Breast epithelium (tissue), 4 donors: ENCODE data around the gene SEC24B. TPM values are rescaled to one million over a fixed set of nuclear protein-coding genes. Genes with fewer than 3 reads are reported as not detected.
"Not testable (repeated sequence)": the region's sequence is repeated elsewhere in the genome, so short reads cannot be mapped to it uniquely, and the experiment has no call there.

Source experiments
- DNase-seq, 2 donors: peaks; one replicate each; pipeline ENCODE4 v3.0.0-alpha.2; 2019; ENCODE audit warnings: low spot score in 2 of 2
- H3K27ac ChIP-seq, 2 donors: fragments of 200-600 bp; sonication (generic) in 1 of 2; one replicate each; pipeline ENCODE4 v1.5.1; 2016 to 2019; ENCODE audit warnings: mild to moderate bottlenecking in 1 of 2
- H3K27me3 ChIP-seq, 2 donors: fragments of 200-600 bp; sonication (generic) in 1 of 2; one replicate each; pipeline versions ENCODE4 v1.5.1 to v1.6.0; 2017 to 2019; ENCODE audit warnings: control low read depth in 1 of 2, mild to moderate bottlenecking in 1 of 2
- H3K36me3 ChIP-seq: fragments of 200-600 bp; one replicate; pipeline ENCODE4 v1.5.1; 2019
- H3K4me1 ChIP-seq, 2 donors: fragments of 200-600 bp; sonication (generic); one replicate each; pipeline ENCODE4 v1.5.1; 2016 to 2019; ENCODE audit warnings: control low read depth in 1 of 2
- H3K4me3 ChIP-seq, 3 donors: fragments of 200-600 bp; sonication (generic); 1 replicate in 2 of 3; 2 replicates in 1 of 3; pipeline ENCODE4 v1.5.1; 2016 to 2019; ENCODE audit warnings: mild to moderate bottlenecking in 3 of 3, moderate library complexity in 2 of 3
- H3K9me3 ChIP-seq, 2 donors: fragments of 200-600 bp; sonication (generic) in 1 of 2; one replicate each; pipeline ENCODE4 v1.5.1; 2016 to 2019; ENCODE audit warnings: control low read depth in 1 of 2
- POLR2A ChIP-seq: fragments of 450-650 bp; IDR thresholded peaks from one replicate; pipeline ENCODE4 v1.6.1; 2016; ENCODE audit warnings: antibody characterized with exemption, mild to moderate bottlenecking, moderate library complexity
- POLR2AphosphoS5 ChIP-seq, 3 donors: sonication (generic); formaldehyde crosslinking; IDR thresholded peaks; one replicate each; pipeline ENCODE4 v1.6.1; 2017; ENCODE audit warnings: antibody characterized with exemption in 3 of 3
- intact Hi-C: fragments of 100-400 bp; cut with DNase I; formaldehyde crosslinking; loops from one replicate; pipeline ENCODE4 v1.15.1; 2023; ENCODE audit warnings: low total_unique reads
- total RNA-seq, 3 donors: library from RNA; depleted of rRNA; stranded (reverse); fragments of >200 nt; gene quantifications; one replicate each; pipeline ENCODE4 v1.1.0, GENCODE V29; 2016
- TF ChIP-seq, protein P1 (sequence below), 3 donors: fragments of 450-650 bp; IDR thresholded peaks; one replicate each; pipeline ENCODE4 v1.5.1; 2016 to 2017; ENCODE audit warnings: antibody characterized with exemption in 3 of 3, mild to moderate bottlenecking in 3 of 3, moderate library complexity in 3 of 3

SEC24B gene
- total RNA-seq, 3 donors from 2014 or later, result 39.2 to 51.2 (median 42.3) TPM

DNA sequence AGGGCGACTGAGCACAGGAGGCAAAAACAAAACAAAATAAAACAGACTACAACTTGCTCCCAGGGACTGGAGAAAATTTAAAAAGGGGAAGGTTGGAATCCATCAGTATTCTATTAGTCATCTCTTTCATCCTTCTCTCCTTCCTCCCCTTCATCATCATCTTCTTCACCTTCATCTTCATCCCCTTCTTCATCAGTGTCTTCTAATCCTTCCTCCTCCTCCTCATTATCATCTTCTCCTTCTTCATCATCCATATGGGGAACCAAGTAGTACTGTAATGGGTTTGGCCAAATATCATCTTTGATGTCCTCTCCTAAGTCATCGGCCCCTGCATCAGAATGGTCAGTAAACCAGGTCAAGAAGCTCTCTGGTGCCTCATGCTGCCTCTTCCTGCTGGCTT lies 119.5 kb downstream of the SEC24B start:
- DNase-seq, result no peak
- Histone ChIP-seq H3K27ac (no peak overlapping the region), H3K4me3 (no peak overlapping the region), H3K9me3 (no peaks in the 10 kb centered on the region), H3K27me3 (no peaks in the 10 kb centered on the region), H3K36me3 (no peaks in the 10 kb centered on the region), H3K4me1 (no peaks in the 10 kb centered on the region)
- TF ChIP-seq, protein P1, sequence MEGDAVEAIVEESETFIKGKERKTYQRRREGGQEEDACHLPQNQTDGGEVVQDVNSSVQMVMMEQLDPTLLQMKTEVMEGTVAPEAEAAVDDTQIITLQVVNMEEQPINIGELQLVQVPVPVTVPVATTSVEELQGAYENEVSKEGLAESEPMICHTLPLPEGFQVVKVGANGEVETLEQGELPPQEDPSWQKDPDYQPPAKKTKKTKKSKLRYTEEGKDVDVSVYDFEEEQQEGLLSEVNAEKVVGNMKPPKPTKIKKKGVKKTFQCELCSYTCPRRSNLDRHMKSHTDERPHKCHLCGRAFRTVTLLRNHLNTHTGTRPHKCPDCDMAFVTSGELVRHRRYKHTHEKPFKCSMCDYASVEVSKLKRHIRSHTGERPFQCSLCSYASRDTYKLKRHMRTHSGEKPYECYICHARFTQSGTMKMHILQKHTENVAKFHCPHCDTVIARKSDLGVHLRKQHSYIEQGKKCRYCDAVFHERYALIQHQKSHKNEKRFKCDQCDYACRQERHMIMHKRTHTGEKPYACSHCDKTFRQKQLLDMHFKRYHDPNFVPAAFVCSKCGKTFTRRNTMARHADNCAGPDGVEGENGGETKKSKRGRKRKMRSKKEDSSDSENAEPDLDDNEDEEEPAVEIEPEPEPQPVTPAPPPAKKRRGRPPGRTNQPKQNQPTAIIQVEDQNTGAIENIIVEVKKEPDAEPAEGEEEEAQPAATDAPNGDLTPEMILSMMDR (IDR thresholded peaks at IDR 0.05), result no peak
- TF ChIP-seq POLR2AphosphoS5 (IDR thresholded peaks at IDR 0.05), result no peak
- no peak for TF ChIP-seq POLR2A
- intact Hi-C loops, result no loop called here

DNA sequence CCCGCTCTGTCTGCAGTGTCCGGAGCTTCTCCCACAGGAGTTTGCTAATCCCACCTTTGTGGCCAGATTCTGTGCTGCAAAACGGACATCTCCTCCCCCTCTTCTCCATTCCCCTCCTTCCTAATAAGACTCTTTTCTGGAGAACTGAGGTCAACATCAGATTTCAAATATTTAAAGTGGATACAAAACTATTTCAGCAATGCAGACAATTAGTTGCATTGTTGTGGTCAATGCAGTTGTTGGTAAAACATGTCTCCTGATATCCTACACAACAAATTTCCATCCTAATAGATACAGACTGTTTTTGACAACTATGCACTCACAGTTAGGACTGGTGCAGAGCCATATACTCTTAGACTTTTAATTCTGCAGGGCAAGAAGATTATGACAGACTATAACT lies 121.4 kb downstream of the SEC24B start:
- no peaks in the 10 kb centered on the region for H3K27me3 ChIP-seq

DNA sequence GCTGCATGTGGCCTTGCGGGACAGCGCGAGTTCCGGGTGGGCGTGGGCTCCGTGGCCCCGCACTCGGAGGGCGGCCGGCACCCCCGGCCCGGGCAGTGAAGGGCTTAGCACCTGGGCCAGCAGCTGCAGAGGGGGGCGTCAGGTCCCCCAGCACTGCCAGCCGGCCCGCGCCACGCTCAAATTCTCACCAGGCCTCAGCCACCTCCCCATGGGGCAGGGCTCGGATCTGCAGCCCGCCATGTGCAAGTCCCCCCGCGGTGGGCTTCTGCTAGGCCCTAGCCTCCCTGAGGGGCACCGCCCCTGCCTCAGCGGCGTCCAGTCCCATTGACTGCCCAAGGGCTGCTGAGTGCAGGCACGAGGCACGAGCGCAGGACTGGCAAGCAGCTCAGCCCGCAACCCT lies 123.8 kb downstream of the SEC24B start:
- intact Hi-C loops, result no loop called here
- Histone ChIP-seq H3K36me3 (no peaks in the 10 kb centered on the region), H3K27ac (no peak overlapping the region), H3K27me3 (no peaks in the 10 kb centered on the region), H3K9me3 (no peaks in the 10 kb centered on the region), H3K4me1 (no peaks in the 10 kb centered on the region), H3K4me3 (no peak overlapping the region)
- DNase-seq, result no peak
- TF ChIP-seq POLR2A, result no peak
- no peak for TF ChIP-seq POLR2AphosphoS5 (IDR thresholded peaks at IDR 0.05)
- TF ChIP-seq, protein P1 (IDR thresholded peaks at IDR 0.05), result no peak

More for the DNA sequence above, 121.4 kb downstream of the SEC24B start:
- intact Hi-C loops, result no loop called here
- H3K9me3 ChIP-seq, result no peaks in the 10 kb centered on the region
- H3K36me3 ChIP-seq, result no peaks in the 10 kb centered on the region
- H3K27ac ChIP-seq, result no peak overlapping the region
- no peaks in the 10 kb centered on the region for H3K4me1 ChIP-seq
- H3K4me3 ChIP-seq, result no peak overlapping the region
- DNase-seq, result no peak
- TF ChIP-seq POLR2AphosphoS5 (IDR thresholded peaks at IDR 0.05), result no peak
- TF ChIP-seq, protein P1 (IDR thresholded peaks at IDR 0.05), result no peak
- TF ChIP-seq POLR2A, result no peak

DNA sequence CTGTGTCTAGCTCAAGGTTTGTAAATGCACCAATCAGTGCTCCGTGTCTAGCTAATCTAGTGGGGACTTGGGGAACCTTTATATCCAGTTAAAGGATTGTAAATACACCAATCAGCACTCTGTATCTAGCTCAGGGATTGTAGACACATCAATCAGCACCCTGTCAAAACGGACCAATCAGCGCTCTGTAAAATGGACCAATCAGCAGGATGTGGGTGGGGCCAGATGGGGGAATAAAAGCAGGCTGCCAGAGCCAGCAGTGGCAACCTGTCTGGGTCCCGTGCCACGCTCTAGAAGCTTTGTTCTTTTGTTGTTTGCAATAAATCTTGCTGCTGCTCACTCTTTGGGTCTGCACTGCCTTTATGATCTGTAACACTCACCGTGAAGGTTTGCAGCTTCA lies 124.5 kb downstream of the SEC24B start:
- H3K27ac ChIP-seq, intact Hi-C loops, DNase-seq, H3K27me3 ChIP-seq, H3K4me3 ChIP-seq, H3K4me1 ChIP-seq, H3K36me3 ChIP-seq, H3K9me3 ChIP-seq: not testable (repeated sequence)

DNA sequence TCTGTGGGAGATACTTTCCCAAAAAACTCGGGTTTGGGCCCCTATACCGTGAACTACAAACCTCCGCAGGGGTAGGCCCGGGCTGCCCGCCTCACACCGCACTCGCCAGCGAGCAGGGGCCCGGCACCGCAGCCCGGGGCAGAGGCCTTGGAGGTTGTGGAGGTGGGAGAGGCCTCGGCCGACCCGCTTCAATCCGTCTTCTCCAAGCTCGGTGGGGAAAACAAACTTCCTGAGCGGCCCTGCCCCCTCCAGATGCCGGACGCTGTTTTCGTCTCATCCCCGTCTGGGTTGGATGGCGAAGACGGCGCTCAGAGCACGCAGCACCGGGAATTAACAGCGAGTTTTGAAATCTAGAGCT lies 126.0 kb downstream of the SEC24B start:
- TF ChIP-seq POLR2A (no peak), POLR2AphosphoS5 (IDR thresholded peaks at IDR 0.05) (no peak)
- TF ChIP-seq, protein P1 (IDR thresholded peaks at IDR 0.05), result no peak
- H3K4me1 ChIP-seq, result no peaks in the 10 kb centered on the region
- no peaks in the 10 kb centered on the region for H3K9me3 ChIP-seq
- H3K27me3 ChIP-seq, result no peaks in the 10 kb centered on the region
- peak overlapping the region; percentile 78 to 82 for H3K27ac ChIP-seq
- peak overlapping the region; percentile 75 to 89 (median 76) for H3K4me3 ChIP-seq
- intact Hi-C loops, result no loop called here
- no peaks in the 10 kb centered on the region for H3K36me3 ChIP-seq
- DNase-seq, result no peak
